HCT116 (cell line): ENCODE measurements around the gene CSTF3. TPM values are rescaled to one million over a fixed set of nuclear protein-coding genes. Genes with fewer than 3 reads are reported as not detected.

Experiments used
- ATAC-seq: fragments of 200-7000 bp; cut with Tn5 transposase; 2 replicates; pipeline ENCODE4 v1.9.1; 2020; ENCODE audit warnings: mild to moderate bottlenecking, moderate library complexity
- BruUV-seq: library from RNA; stranded (reverse); fragments of 400-500 nt; replicated peaks from 2 replicates; lab custom pipeline; 2021; lab: Mats Ljungman, UMichigan
- CTCF ChIA-PET: fragments of 300-600 bp; sonication (Branson Sonifier 250); formaldehyde crosslinking; loops from one replicate; lab custom pipeline; 2021; ENCODE audit warnings: antibody characterized with exemption; lab: Charles Lee
- POLR2A ChIA-PET: fragments of 300-600, 350-600 bp; sonication (Branson Sonifier 250); formaldehyde crosslinking; loops from one replicate; lab custom pipeline; 2021; ENCODE audit warnings: antibody characterized with exemption; lab: Charles Lee
- RAD21 ChIA-PET, 2 experiments: fragments of 300-600 bp; sonication (Branson Sonifier 250); formaldehyde crosslinking; loops; one replicate each; lab custom pipeline; 2023; ENCODE audit warnings: low total read pairs in 2 of 2; ENCODE audit not compliant: uncharacterized antibody in 2 of 2, unreplicated experiment in 2 of 2, low non-redundant PET in 1 of 2; lab: Charles Lee
- DNase-seq: peaks from one replicate; pipeline ENCODE4 v3.0.0-alpha.2; 2010; ENCODE audit warnings: low read depth, low spot score
- H2AFZ ChIP-seq: fragments of 200-600 bp; shearing (Covaris generic), sonication (generic); 2 replicates; pipeline ENCODE4 v1.6.1; 2017; ENCODE audit warnings: low read depth, mixed run types, mixed read lengths, antibody characterized with exemption, low read length; ENCODE audit not compliant: poor library complexity, severe bottlenecking
- H3K27ac ChIP-seq: 2 replicates; pipeline ENCODE4 v1.5.1; 2012; ENCODE audit warnings: low read depth, low read length
- H3K27me3 ChIP-seq: fragments of 200-600 bp; sonication (generic); 2 replicates; pipeline ENCODE4 v1.6.1; 2016; ENCODE audit warnings: mixed run types, low read length, mixed read lengths; ENCODE audit not compliant: insufficient read depth
- H3K36me3 ChIP-seq, 2 experiments: fragments of 200-500 bp in 1 of 2; fragments of 200-600 bp in 1 of 2; sonication (Bioruptor generic) in 1 of 2; sonication (generic) in 1 of 2; 2 replicates each; pipeline versions ENCODE4 v1.5.1 to v1.6.1; 2014 to 2016; ENCODE audit warnings: low read length in 2 of 2, inconsistent platforms in 1 of 2, mixed read lengths in 1 of 2, mixed run types in 1 of 2; ENCODE audit not compliant: insufficient read depth in 2 of 2, control insufficient read depth in 1 of 2
- H3K4me1 ChIP-seq, 2 experiments: fragments of 200-600 bp in 1 of 2; sonication (generic) in 1 of 2; 2 replicates each; pipeline versions ENCODE4 v1.5.1 to v1.6.1; 2012 to 2017; ENCODE audit warnings: low read length in 2 of 2, inconsistent platforms in 1 of 2, mild to moderate bottlenecking in 1 of 2, mixed read lengths in 1 of 2, mixed run types in 1 of 2, moderate library complexity in 1 of 2; ENCODE audit not compliant: insufficient read depth in 2 of 2, control insufficient read depth in 1 of 2
- H3K4me2 ChIP-seq: fragments of 200-600 bp; sonication (generic); 2 replicates; pipeline ENCODE4 v1.6.1; 2017; ENCODE audit warnings: mixed run types, low read length, mixed read lengths
- H3K4me3 ChIP-seq, 2 experiments: fragments of 200-600 bp in 1 of 2; sonication (generic) in 1 of 2; replicated peaks in 1 of 2; 2 replicates each; pipeline ENCODE4 v1.5.1; 2011 to 2016; ENCODE audit warnings: low read length in 2 of 2, control low read depth in 1 of 2, low read depth in 1 of 2, mild to moderate bottlenecking in 1 of 2, mixed read lengths in 1 of 2, mixed run types in 1 of 2
- H3K79me2 ChIP-seq: fragments of 200-600 bp; sonication (generic); 2 replicates; pipeline ENCODE4 v1.6.1; 2017; ENCODE audit warnings: mild to moderate bottlenecking, mixed run types, low read length, moderate library complexity, mixed read lengths; ENCODE audit not compliant: insufficient read depth
- H3K9ac ChIP-seq: fragments of 200-600 bp; sonication (generic); 2 replicates; pipeline ENCODE4 v1.6.1; 2016; ENCODE audit warnings: low read length, mixed read lengths
- H3K9me2 ChIP-seq: fragments of 200-600 bp; sonication (generic), shearing (Covaris generic); 2 replicates; pipeline ENCODE4 v1.6.1; 2017; ENCODE audit warnings: mixed run types, mild to moderate bottlenecking, moderate library complexity; ENCODE audit not compliant: insufficient read depth
- H3K9me3 ChIP-seq, 2 experiments: fragments of 200-500 bp in 1 of 2; fragments of 200-600 bp in 1 of 2; sonication (Bioruptor generic) in 1 of 2; sonication (generic) in 1 of 2; 2 replicates each; pipeline ENCODE4 v1.6.1; 2014 to 2017; ENCODE audit warnings: low read length in 2 of 2, mixed read lengths in 2 of 2, inconsistent platforms in 1 of 2, low read depth in 1 of 2, mild to moderate bottlenecking in 1 of 2, mixed run types in 1 of 2, moderate library complexity in 1 of 2; ENCODE audit not compliant: control insufficient read depth in 1 of 2, insufficient read depth in 1 of 2
- H4K20me1 ChIP-seq: fragments of 200-600 bp; sonication (generic), shearing (Covaris generic); 2 replicates; pipeline ENCODE4 v1.6.1; 2017; ENCODE audit warnings: mixed run types, mild to moderate bottlenecking, moderate library complexity; ENCODE audit not compliant: insufficient read depth
- CEBPB ChIP-seq: IDR thresholded peaks from 2 replicates; pipeline ENCODE4 v1.6.1; 2012; ENCODE audit warnings: low read depth
- ELF1 ChIP-seq: IDR thresholded peaks from 2 replicates; pipeline ENCODE4 v1.6.1; 2012; ENCODE audit warnings: low read depth, borderline replicate concordance
- FOSL1 ChIP-seq: IDR thresholded peaks from 2 replicates; pipeline ENCODE4 v1.6.1; 2012; ENCODE audit warnings: low read depth
- POLR2A ChIP-seq: IDR thresholded peaks from 2 replicates; pipeline ENCODE4 v1.7.0; 2011; ENCODE audit warnings: borderline replicate concordance; ENCODE audit not compliant: insufficient read depth, insufficient read length; ENCODE audit errors: extremely low read depth
- POLR2AphosphoS5 ChIP-seq: IDR thresholded peaks from 2 replicates; pipeline ENCODE4 v1.6.1; 2011; ENCODE audit warnings: mild to moderate bottlenecking, low read depth, low read length, moderate library complexity
- RAD21 ChIP-seq: IDR thresholded peaks from 2 replicates; pipeline ENCODE4 v1.6.1; 2012; ENCODE audit warnings: low read depth, mild to moderate bottlenecking
- SIN3A ChIP-seq: IDR thresholded peaks from 2 replicates; pipeline ENCODE4 v1.6.1; 2012; ENCODE audit warnings: low read depth
- SP1 ChIP-seq: IDR thresholded peaks from 2 replicates; pipeline ENCODE4 v1.6.1; 2012; ENCODE audit warnings: low read depth
- SRF ChIP-seq: IDR thresholded peaks from 2 replicates; pipeline ENCODE4 v1.6.1; 2012; ENCODE audit warnings: low read depth
- TCF7L2 ChIP-seq: IDR thresholded peaks from 2 replicates; pipeline ENCODE4 v1.7.0; 2011; ENCODE audit warnings: borderline replicate concordance, inconsistent platforms; ENCODE audit not compliant: insufficient read depth, insufficient read length; ENCODE audit errors: extremely low read depth
- YY1 ChIP-seq: IDR thresholded peaks from 2 replicates; pipeline ENCODE4 v1.6.1; 2011; ENCODE audit warnings: low read length, low read depth, moderate library complexity, mild to moderate bottlenecking; ENCODE audit not compliant: insufficient replicate concordance; ENCODE audit errors: extremely low read depth
- ZFX ChIP-seq: fragments of 450-650 bp; IDR thresholded peaks from 2 replicates; pipeline ENCODE4 v1.6.1; 2017
- ZNF274 ChIP-seq: fragments of 200-500 bp; sonication (Bioruptor generic); IDR thresholded peaks from 2 replicates; pipeline ENCODE4 v1.6.1; 2014; ENCODE audit warnings: mild to moderate bottlenecking, low read depth, low read length, inconsistent platforms
- intact Hi-C: fragments of 100-400 bp; cut with micrococcal nuclease; formaldehyde crosslinking; loops from 2 replicates; pipeline ENCODE4 v1.10.0; 2022
- total RNA-seq: library from RNA; stranded (reverse); gene quantifications from one replicate; pipeline ENCODE4 v1.2.1, GENCODE V29; 2021; ENCODE audit not compliant: unreplicated experiment
- TF ChIP-seq, protein P1 (sequence below): IDR thresholded peaks from 2 replicates; pipeline ENCODE4 v1.6.1; 2012
- TF ChIP-seq, protein P2 (sequence below), 3 experiments: fragments of 200-600 bp in 1 of 3; sonication (generic) in 1 of 3; IDR thresholded peaks in 2 of 3; conservative IDR thresholded peaks in 1 of 3; 2 replicates each; pipeline ENCODE4 v1.5.1; 2012 to 2017; ENCODE audit warnings: low read depth in 2 of 3, low read length in 2 of 3, antibody characterized with exemption in 1 of 3, borderline replicate concordance in 1 of 3, control low read depth in 1 of 3, mild to moderate bottlenecking in 1 of 3, mixed read lengths in 1 of 3, mixed run types in 1 of 3, moderate library complexity in 1 of 3; ENCODE audit not compliant: insufficient read depth in 1 of 3
- TF ChIP-seq, protein P3 (sequence below): IDR thresholded peaks from 2 replicates; pipeline ENCODE4 v1.6.1; 2012; ENCODE audit warnings: low read depth

The CSTF3 gene
- total RNA-seq, 1 experiment from 2014 or later, result 39.3 TPM

DNA sequence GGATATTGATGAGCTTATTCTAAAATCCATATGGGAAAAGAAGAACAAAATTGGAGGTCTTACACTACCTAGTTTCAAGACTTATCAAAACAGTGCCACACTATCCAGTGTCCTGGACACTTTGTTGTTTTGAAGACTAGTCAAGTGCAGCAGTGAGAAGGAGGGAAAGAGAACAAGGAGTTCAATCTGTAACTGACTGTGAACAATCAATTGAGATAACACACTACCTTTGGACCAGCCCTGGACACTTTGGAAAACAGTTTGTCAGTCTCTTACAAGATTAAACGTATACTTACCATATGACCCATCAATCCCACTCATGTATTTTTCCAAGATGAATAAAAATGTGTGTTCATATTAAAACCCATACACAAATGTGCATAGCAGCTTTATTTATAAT, 10.0 kb upstream of the CSTF3 start:
- BruUV-seq, result no TSS peak
- Histone ChIP-seq H3K79me2 (no peaks in the 10 kb centered on the region), H3K27me3 (no peaks in the 10 kb centered on the region), H3K9me3 (no peaks in the 10 kb centered on the region), H3K27ac (no peak overlapping the region), H3K4me1 (no peaks in the 10 kb centered on the region), H2AFZ (no peak overlapping the region), H3K9me2 (no peaks in the 10 kb centered on the region), H3K4me3 (no peak overlapping the region), H4K20me1 (no peaks in the 10 kb centered on the region), H3K36me3 (no peaks in the 10 kb centered on the region), H3K9ac (no peak overlapping the region), H3K4me2 (no peak overlapping the region)
- ChIA-PET CTCF (no interaction called here), POLR2A (interaction anchor here (0.7 kb wide), 1 partner anchor 83 kb away, joined by 3 read pairs; no protein-coding TSS in a partner anchor), RAD21 (no interaction called here)
- intact Hi-C loops, result no loop called here
- DNase-seq (no peak), ATAC-seq (no peak)
- TF ChIP-seq SP1 (no peak), ZNF274 (no peak), TCF7L2 (no peak), ZFX (no peak), YY1 (no peak), SRF (no peak), ELF1 (no peak), POLR2AphosphoS5 (no peak), FOSL1 (no peak), POLR2A (no peak), RAD21 (no peak), SIN3A (no peak), CEBPB (no peak)
- TF ChIP-seq, protein P1, sequence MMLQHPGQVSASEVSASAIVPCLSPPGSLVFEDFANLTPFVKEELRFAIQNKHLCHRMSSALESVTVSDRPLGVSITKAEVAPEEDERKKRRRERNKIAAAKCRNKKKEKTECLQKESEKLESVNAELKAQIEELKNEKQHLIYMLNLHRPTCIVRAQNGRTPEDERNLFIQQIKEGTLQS, result no peak
- TF ChIP-seq, protein P2, sequence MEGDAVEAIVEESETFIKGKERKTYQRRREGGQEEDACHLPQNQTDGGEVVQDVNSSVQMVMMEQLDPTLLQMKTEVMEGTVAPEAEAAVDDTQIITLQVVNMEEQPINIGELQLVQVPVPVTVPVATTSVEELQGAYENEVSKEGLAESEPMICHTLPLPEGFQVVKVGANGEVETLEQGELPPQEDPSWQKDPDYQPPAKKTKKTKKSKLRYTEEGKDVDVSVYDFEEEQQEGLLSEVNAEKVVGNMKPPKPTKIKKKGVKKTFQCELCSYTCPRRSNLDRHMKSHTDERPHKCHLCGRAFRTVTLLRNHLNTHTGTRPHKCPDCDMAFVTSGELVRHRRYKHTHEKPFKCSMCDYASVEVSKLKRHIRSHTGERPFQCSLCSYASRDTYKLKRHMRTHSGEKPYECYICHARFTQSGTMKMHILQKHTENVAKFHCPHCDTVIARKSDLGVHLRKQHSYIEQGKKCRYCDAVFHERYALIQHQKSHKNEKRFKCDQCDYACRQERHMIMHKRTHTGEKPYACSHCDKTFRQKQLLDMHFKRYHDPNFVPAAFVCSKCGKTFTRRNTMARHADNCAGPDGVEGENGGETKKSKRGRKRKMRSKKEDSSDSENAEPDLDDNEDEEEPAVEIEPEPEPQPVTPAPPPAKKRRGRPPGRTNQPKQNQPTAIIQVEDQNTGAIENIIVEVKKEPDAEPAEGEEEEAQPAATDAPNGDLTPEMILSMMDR (IDR thresholded peaks at IDR 0.05 in 2 of 3, conservative IDR thresholded peaks at IDR 0.05 in 1 of 3; ENCODE audit: borderline replicate concordance in 1 of 3, insufficient read depth in 1 of 3, low read depth in 2 of 3, low read length in 2 of 3), result no peak
- TF ChIP-seq, protein P3, sequence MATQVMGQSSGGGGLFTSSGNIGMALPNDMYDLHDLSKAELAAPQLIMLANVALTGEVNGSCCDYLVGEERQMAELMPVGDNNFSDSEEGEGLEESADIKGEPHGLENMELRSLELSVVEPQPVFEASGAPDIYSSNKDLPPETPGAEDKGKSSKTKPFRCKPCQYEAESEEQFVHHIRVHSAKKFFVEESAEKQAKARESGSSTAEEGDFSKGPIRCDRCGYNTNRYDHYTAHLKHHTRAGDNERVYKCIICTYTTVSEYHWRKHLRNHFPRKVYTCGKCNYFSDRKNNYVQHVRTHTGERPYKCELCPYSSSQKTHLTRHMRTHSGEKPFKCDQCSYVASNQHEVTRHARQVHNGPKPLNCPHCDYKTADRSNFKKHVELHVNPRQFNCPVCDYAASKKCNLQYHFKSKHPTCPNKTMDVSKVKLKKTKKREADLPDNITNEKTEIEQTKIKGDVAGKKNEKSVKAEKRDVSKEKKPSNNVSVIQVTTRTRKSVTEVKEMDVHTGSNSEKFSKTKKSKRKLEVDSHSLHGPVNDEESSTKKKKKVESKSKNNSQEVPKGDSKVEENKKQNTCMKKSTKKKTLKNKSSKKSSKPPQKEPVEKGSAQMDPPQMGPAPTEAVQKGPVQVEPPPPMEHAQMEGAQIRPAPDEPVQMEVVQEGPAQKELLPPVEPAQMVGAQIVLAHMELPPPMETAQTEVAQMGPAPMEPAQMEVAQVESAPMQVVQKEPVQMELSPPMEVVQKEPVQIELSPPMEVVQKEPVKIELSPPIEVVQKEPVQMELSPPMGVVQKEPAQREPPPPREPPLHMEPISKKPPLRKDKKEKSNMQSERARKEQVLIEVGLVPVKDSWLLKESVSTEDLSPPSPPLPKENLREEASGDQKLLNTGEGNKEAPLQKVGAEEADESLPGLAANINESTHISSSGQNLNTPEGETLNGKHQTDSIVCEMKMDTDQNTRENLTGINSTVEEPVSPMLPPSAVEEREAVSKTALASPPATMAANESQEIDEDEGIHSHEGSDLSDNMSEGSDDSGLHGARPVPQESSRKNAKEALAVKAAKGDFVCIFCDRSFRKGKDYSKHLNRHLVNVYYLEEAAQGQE, result no peak
